ENCODE data around the gene PDE8A. TPM values are rescaled to one million over a fixed set of nuclear protein-coding genes. Genes with fewer than 3 reads are reported as not detected.

PDE8A gene
- total RNA-seq, 1 donor from 2014 or later: 8.6 TPM

DNA sequence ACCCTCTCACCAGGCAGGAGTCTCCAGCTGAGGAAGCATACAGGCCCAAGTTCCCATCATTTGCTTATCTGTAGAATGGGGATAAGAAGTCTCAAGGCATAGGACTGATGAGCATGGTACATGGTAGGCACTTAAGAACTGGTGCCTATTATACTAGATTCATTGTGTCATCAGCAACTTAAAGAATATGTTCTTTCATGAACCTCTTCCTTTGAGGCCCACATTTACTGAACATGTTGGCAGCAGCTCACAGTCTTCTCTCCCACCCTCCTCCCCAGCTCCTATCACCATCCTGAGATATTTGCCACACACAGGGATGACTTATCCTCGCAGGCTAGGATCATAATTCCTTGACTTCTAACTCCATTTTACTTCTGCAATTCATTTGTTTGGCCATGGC is 142.5 kb downstream of the PDE8A start:
- DNase-seq (ENCODE audit: low read depth, low spot score): no peak
- Mint-ChIP-seq H3K9me3 (peaks cover 4% of the 10 kb centered on the region), H3K4me1 (no peaks in the 10 kb centered on the region), H3K27me3 (ENCODE audit: low read depth) (no peaks in the 10 kb centered on the region), H3K36me3 (ENCODE audit: low read depth) (peaks cover 25% of the 10 kb centered on the region), H3K4me3 (no peak overlapping the region), H3K27ac (ENCODE audit: unreplicated experiment) (no peak overlapping the region)
- TF ChIP-seq, protein P1, sequence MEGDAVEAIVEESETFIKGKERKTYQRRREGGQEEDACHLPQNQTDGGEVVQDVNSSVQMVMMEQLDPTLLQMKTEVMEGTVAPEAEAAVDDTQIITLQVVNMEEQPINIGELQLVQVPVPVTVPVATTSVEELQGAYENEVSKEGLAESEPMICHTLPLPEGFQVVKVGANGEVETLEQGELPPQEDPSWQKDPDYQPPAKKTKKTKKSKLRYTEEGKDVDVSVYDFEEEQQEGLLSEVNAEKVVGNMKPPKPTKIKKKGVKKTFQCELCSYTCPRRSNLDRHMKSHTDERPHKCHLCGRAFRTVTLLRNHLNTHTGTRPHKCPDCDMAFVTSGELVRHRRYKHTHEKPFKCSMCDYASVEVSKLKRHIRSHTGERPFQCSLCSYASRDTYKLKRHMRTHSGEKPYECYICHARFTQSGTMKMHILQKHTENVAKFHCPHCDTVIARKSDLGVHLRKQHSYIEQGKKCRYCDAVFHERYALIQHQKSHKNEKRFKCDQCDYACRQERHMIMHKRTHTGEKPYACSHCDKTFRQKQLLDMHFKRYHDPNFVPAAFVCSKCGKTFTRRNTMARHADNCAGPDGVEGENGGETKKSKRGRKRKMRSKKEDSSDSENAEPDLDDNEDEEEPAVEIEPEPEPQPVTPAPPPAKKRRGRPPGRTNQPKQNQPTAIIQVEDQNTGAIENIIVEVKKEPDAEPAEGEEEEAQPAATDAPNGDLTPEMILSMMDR (conservative IDR thresholded peaks at IDR 0.05): no peak

DNA sequence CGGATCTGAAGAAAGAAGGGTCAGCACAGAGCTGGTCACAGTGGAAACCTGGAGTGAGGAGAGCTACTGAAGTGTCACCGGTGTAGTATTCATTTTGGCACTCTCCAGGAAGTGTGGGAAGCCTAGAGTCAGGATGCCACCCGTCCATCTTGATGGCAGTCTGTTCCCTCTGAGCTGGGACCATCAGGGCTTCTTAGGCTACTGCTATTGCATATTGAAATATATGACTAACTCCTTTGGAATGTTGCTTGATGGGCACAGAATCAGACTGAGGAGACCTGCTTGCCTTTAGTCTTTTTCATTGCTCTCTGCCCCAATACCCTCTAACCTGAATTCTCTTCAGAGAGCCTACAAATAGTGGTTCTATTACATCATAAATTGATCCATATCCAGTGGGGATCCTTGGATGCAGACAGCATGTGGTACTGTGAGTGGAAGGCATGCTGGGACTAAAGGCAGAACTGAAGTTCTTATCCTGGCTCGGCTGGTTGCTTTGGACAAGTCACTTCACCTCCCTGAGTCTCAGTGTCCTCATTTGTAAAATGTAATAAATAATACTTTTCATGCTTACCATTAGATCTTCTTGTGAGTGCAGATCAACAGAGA is 143.5 kb downstream of the PDE8A start:
- no peak overlapping the region for H3K4me3 Mint-ChIP-seq
- H3K27me3 Mint-ChIP-seq (ENCODE audit: low read depth): no peaks in the 10 kb centered on the region
- peaks cover 6% of the 10 kb centered on the region for H3K9me3 Mint-ChIP-seq
- TF ChIP-seq, protein P1 (conservative IDR thresholded peaks at IDR 0.05): no peak
- no peak overlapping the region for H3K27ac Mint-ChIP-seq (ENCODE audit: unreplicated experiment)
- peaks cover 32% of the 10 kb centered on the region for H3K36me3 Mint-ChIP-seq (ENCODE audit: low read depth)
- no peaks in the 10 kb centered on the region for H3K4me1 Mint-ChIP-seq
- DNase-seq (ENCODE audit: low read depth, low spot score): no peak

DNA sequence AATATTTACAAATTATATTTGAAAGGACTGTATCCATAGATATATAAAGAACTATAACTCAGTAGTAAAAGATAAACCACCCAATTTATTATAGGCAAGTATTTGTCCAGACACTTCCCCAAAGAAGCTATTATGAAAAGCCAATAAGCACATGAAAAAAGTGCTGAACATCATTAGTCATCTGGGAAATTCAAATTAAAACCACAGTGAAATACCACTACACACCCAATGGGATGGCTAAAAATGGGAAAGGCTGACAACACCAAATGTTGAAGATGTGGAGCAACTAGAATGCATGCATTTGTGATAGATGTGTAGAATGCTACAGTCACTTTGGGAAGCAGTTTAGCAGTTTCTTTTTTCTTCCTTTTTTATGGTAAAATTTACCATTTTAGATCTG is 147.0 kb downstream of the PDE8A start:
- no peak overlapping the region for H3K4me3 Mint-ChIP-seq
- H3K27ac Mint-ChIP-seq (ENCODE audit: unreplicated experiment): no peak overlapping the region
- H3K9me3 Mint-ChIP-seq: peaks cover 9% of the 10 kb centered on the region
- H3K36me3 Mint-ChIP-seq (ENCODE audit: low read depth): peaks cover 42% of the 10 kb centered on the region
- no peaks in the 10 kb centered on the region for H3K4me1 Mint-ChIP-seq
- DNase-seq (ENCODE audit: low read depth, low spot score): no peak
- no peaks in the 10 kb centered on the region for H3K27me3 Mint-ChIP-seq (ENCODE audit: low read depth)
- TF ChIP-seq, protein P1 (conservative IDR thresholded peaks at IDR 0.05): no peak

DNA sequence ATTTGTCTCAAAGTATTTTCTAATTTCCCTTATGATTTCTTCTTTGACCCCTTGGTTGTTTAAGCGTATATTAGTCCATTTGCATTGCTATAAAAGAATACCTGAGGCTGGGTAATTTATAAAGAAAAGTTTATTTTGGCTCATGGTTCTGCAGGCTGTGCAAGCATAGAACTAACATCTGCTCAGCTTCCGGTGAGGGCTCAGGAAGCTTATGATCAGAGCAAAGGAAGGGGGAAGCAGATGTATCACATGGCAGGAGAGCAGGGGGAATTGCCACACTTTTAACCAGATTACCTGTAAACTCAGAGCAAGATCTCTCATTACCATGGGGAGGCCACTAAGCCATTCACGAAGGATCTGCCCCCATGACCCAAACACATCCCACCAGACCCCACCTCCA is 148.2 kb downstream of the PDE8A start:
- no peak overlapping the region for H3K4me3 Mint-ChIP-seq
- H3K4me1 Mint-ChIP-seq: no peaks in the 10 kb centered on the region
- H3K27ac Mint-ChIP-seq (ENCODE audit: unreplicated experiment): no peak overlapping the region
- H3K27me3 Mint-ChIP-seq (ENCODE audit: low read depth): no peaks in the 10 kb centered on the region
- peaks cover 9% of the 10 kb centered on the region for H3K9me3 Mint-ChIP-seq
- peaks cover 37% of the 10 kb centered on the region for H3K36me3 Mint-ChIP-seq (ENCODE audit: low read depth)
- TF ChIP-seq, protein P1 (conservative IDR thresholded peaks at IDR 0.05): no peak
- no peak for DNase-seq (ENCODE audit: low read depth, low spot score)

DNA sequence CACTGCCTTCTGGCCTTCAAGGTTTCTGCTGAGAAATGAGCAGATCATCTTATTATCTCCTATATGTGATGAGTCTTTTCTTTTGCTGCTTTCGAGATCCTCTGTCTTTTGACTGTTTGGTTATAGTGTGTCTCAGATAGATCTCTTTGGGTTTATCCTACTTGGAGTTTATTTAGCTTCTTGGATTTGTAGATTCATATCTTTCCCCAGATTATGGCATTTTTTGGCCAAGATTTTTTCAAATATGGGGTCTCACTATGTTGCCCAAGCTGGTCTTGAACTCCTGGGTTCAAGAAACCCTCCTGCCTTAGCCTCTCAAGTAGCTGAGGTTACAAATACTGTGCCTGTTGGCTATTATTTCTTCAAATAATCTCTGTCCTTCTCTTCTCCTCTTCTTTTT is 150.3 kb downstream of the PDE8A start:
- DNase-seq (ENCODE audit: low read depth, low spot score): no peak
- H3K27me3 Mint-ChIP-seq (ENCODE audit: low read depth): no peaks in the 10 kb centered on the region
- no peaks in the 10 kb centered on the region for H3K4me1 Mint-ChIP-seq
- peaks cover 9% of the 10 kb centered on the region for H3K9me3 Mint-ChIP-seq
- H3K36me3 Mint-ChIP-seq (ENCODE audit: low read depth): peaks cover 37% of the 10 kb centered on the region
- H3K27ac Mint-ChIP-seq (ENCODE audit: unreplicated experiment): no peak overlapping the region
- H3K4me3 Mint-ChIP-seq: no peak overlapping the region
- TF ChIP-seq, protein P1 (conservative IDR thresholded peaks at IDR 0.05): no peak
